BLaER1 treated with 17β-estradiol and CSF1 and Interleukin-3, amounts not matched to agents 10 nM and 100 nM (cell line): ENCODE results near the gene NRGN.
A peak's percentile ranks its signal among the peaks of the same experiment; 100 is the strongest.

ENCODE experiments used
- H3K27ac ChIP-seq, 11 experiments: shearing (Covaris generic); formaldehyde crosslinking; 2 replicates each; pipeline ENCODE4 v1.8.1; 2022
- H3K27me3 ChIP-seq, 11 experiments: shearing (Covaris generic); formaldehyde crosslinking; 2 replicates each; pipeline ENCODE4 v1.8.1; 2022
- H3K36me3 ChIP-seq, 11 experiments: shearing (Covaris generic); formaldehyde crosslinking; 2 replicates each; pipeline ENCODE4 v1.8.1; 2022
- H3K4me1 ChIP-seq, 10 experiments: shearing (Covaris generic); formaldehyde crosslinking; 2 replicates each; pipeline ENCODE4 v1.8.1; 2022
- H3K4me2 ChIP-seq, 11 experiments: shearing (Covaris generic); formaldehyde crosslinking; 2 replicates each; pipeline ENCODE4 v1.8.1; 2022
- H3K4me3 ChIP-seq, 10 experiments: shearing (Covaris generic); formaldehyde crosslinking; 2 replicates each; pipeline ENCODE4 v1.8.1; 2022
- H3K9ac ChIP-seq, 11 experiments: shearing (Covaris generic); formaldehyde crosslinking; 2 replicates each; pipeline ENCODE4 v1.8.1; 2022
- H3K9me3 ChIP-seq, 11 experiments: shearing (Covaris generic); formaldehyde crosslinking; replicated peaks in 1 of 11; 2 replicates each; pipeline ENCODE4 v1.8.1; 2022
- H4K20me1 ChIP-seq, 11 experiments: shearing (Covaris generic); formaldehyde crosslinking; 2 replicates each; pipeline ENCODE4 v1.8.1; 2022
- Cebpa-rat ChIP-seq, 11 experiments: shearing (Covaris generic); IDR thresholded peaks; 2 replicates each; pipeline ENCODE4 v1.8.1; 2022

Gene NRGN

DNA sequence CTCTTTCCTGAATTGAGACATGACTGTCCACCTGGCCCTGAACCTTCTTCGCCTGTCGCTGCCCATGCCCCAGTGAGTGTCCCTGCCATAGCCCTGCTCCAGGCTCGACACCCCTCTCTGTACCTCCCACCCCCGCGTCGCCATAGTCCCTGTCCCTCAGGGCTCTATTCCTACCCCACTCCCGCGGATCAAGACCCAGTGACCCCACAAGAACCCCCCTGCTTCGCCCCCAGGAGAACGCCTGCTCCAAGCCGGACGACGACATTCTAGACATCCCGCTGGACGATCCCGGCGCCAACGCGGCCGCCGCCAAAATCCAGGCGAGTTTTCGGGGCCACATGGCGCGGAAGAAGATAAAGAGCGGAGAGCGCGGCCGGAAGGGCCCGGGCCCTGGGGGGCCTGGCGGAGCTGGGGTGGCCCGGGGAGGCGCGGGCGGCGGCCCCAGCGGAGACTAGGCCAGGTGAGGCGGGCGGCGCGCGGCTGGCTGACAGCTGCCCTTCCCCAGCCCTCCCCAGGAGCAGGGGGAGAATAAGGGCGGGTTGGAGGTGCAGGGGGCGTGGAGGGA lies 5.6 kb downstream of the NRGN start:
- H3K4me1 ChIP-seq, result peaks cover 43 to 86% (median 62%) of the 10 kb centered on the region in 10 experiments
- H3K36me3 ChIP-seq, result peaks cover 0 to 6% (median 0%) of the 10 kb centered on the region in 11 experiments; a peak in 2 of 22 replicates
- no peaks in the 10 kb centered on the region for H3K9me3 ChIP-seq
- H3K9ac ChIP-seq, result peak overlapping the region in 2 of 11 experiments; percentile 70 to 75; a peak in 4 of 22 replicates
- TF ChIP-seq Cebpa-rat (IDR thresholded peaks at IDR 0.05), result no peak
- H3K4me2 ChIP-seq, result peak overlapping the region; percentile 88 to 99 (median 97)
- H3K27me3 ChIP-seq, result no peaks in the 10 kb centered on the region; a peak in 1 of 22 replicates
- peaks cover 0 to 50% (median 15%) of the 10 kb centered on the region in 11 experiments; a peak in 10 of 22 replicates for H4K20me1 ChIP-seq
- no peak overlapping the region for H3K27ac ChIP-seq
- peak overlapping the region in 7 of 10 experiments; percentile 58 to 73 (median 66); a peak in 9 of 20 replicates for H3K4me3 ChIP-seq

DNA sequence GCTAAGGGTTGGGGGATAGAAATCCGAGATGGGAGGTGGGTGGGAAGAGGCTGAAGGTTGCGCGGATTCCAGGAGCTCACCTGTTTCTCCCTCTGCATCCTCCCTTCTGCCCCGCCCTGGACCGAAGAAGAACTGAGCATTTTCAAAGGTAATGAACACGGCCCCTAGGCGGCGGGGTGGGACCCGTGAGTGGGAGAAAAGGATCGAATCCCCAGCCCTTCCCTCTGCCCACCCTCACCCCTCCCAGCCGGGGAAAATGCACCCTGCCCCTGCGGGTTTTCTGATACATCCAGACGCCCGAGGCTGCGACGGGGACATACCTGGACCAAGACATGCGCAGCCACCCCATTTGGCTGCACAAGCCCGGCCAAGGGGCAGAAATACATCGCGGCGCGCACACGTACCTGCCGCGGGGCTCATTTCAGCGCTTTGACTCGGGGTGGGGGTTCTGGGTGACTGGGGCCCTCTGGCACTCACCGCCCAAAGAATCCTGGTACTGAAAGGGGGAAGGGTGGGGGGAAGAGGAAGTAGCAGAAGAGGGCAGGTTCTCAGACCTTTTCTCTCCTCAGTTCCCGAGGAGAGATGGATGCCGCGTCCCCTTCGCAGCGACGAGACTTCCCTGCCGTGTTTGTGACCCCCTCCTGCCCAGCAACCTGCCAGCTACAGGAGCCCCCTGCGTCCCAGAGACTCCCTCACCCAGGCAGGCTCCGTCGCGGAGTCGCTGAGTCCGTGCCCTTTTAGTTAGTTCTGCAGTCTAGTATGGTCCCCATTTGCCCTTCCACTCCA lies 6.3 kb downstream of the NRGN start:
- peak overlapping the region; percentile 7 to 61 (median 51); a peak in 18 of 22 replicates for H3K27ac ChIP-seq
- H3K27me3 ChIP-seq, result no peaks in the 10 kb centered on the region; a peak in 1 of 22 replicates
- no peak for TF ChIP-seq Cebpa-rat (IDR thresholded peaks at IDR 0.05)
- H3K4me1 ChIP-seq, result peaks cover 37 to 83% (median 58%) of the 10 kb centered on the region in 10 experiments
- peak overlapping the region; percentile 53 to 76 (median 71); a peak in 21 of 22 replicates for H3K9ac ChIP-seq
- peaks cover 0 to 6% (median 0%) of the 10 kb centered on the region in 11 experiments; a peak in 2 of 22 replicates for H3K36me3 ChIP-seq
- H3K9me3 ChIP-seq, result no peaks in the 10 kb centered on the region
- peak overlapping the region; percentile 88 to 99 (median 97) for H3K4me2 ChIP-seq
- peak overlapping the region; percentile 58 to 73 (median 65) for H3K4me3 ChIP-seq
- H4K20me1 ChIP-seq, result peaks cover 0 to 47% (median 11%) of the 10 kb centered on the region in 11 experiments; a peak in 10 of 22 replicates

DNA sequence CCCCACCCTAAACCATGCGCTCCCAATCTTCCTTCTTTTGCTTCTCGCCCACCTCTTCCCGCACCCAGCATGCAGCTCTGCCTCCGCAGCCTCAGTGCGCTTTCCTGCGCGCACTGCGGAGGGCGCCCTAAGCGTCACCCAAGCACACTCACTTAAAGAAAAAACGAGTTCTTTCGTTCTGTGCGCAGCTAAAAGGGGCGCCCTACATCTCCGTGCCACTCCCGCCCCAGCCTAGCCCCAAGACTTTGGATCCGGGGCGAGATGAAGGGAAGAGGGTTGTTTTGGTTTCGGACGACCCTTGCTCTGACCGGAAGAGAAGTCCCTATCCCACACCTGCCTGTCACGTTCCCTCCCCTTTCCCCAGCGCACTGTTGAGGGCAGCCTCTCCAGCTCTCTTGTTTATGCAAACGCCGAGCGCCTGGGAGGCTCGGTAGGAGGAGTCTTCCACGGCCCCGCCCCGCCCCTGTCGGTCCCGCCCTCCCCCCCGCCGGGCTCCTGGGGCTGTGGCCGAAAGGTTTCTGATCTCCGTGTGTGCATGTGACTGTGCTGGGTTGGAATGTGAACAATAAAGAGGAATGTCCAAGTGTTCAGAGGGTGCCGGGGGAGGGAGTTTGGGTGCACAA lies 7.0 kb downstream of the NRGN start:
- Histone ChIP-seq H3K4me3 (peak overlapping the region; percentile 58 to 73 (median 65)), H4K20me1 (peaks cover 0 to 42% (median 5%) of the 10 kb centered on the region in 11 experiments; a peak in 9 of 22 replicates), H3K27me3 (no peaks in the 10 kb centered on the region; a peak in 1 of 22 replicates), H3K4me1 (peaks cover 30 to 76% (median 53%) of the 10 kb centered on the region in 10 experiments), H3K9ac (peak overlapping the region; percentile 53 to 76 (median 71); a peak in 21 of 22 replicates), H3K27ac (peak overlapping the region in 10 of 11 experiments; percentile 7 to 61 (median 52); a peak in 16 of 22 replicates), H3K36me3 (peaks cover 0 to 6% (median 0%) of the 10 kb centered on the region in 11 experiments; a peak in 2 of 22 replicates), H3K9me3 (no peaks in the 10 kb centered on the region), H3K4me2 (peak overlapping the region; percentile 88 to 99 (median 97))
- no peak for TF ChIP-seq Cebpa-rat (IDR thresholded peaks at IDR 0.05)

DNA sequence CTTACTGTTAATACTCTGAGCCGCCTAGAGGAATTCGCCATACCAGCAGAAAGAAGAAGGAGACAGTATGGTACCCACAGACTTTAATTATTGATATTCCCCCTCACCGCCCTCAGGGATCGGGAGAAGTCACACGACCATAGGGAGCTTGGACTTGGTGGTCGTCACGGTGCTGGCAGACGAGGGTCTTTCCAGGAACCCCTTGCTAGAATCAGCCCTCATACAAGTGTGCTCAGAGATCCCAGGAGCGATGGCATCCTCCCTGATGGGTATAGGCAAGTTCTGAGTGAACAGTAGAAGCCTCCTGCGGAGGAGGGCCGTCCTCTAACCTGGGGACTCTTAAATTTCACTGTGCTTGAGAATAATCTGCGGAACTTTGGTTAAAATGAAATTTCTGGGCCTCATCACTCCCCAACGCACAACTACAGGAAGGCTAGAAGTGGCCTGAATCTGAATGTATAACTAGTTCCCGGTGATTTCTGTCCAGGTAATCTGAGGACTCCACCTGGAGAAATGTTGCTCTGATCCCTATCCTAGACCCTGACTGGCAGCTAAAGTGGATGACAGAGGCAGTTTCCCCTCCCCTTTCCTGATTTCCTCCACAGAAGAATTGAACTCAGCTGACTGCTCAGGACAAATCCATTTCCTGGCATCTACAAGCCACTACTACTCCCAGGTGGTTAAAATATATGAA lies 7.8 kb downstream of the NRGN start:
- Histone ChIP-seq H3K4me3 (no peak overlapping the region), H3K9ac (no peak overlapping the region), H3K9me3 (no peaks in the 10 kb centered on the region), H3K36me3 (peaks cover 0 to 6% (median 0%) of the 10 kb centered on the region in 11 experiments; a peak in 2 of 22 replicates), H3K27me3 (no peaks in the 10 kb centered on the region; a peak in 1 of 22 replicates), H3K4me2 (peak overlapping the region; percentile 29 to 99 (median 96); a peak in 17 of 22 replicates), H3K4me1 (peaks cover 29 to 76% (median 54%) of the 10 kb centered on the region in 10 experiments), H4K20me1 (peaks cover 0 to 33% (median 0%) of the 10 kb centered on the region in 11 experiments; a peak in 6 of 22 replicates), H3K27ac (no peak overlapping the region)
- TF ChIP-seq Cebpa-rat (IDR thresholded peaks at IDR 0.05), result no peak

DNA sequence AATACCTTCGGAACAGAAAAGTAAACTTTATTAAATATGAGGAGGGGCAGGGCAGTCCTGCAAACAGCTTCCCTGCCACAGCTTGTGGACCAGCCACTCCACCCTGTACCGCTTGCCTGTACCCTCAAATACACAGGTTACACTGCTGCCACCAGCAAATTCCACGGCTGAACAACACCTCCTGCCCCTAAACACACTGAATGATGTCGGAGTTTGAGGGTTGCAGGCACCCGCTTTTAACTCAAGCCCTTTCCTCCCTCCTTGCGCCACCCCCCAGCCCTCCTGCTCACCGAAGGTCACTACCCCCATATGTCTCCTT lies 8.3 kb downstream of the NRGN start:
- peaks cover 0 to 6% (median 0%) of the 10 kb centered on the region in 11 experiments; a peak in 5 of 22 replicates for H3K36me3 ChIP-seq
- H3K27me3 ChIP-seq, result no peaks in the 10 kb centered on the region; a peak in 1 of 22 replicates
- H3K9me3 ChIP-seq, result no peaks in the 10 kb centered on the region
- no peak overlapping the region for H3K4me3 ChIP-seq
- no peak overlapping the region for H3K27ac ChIP-seq
- H3K4me2 ChIP-seq, result peak overlapping the region in 9 of 11 experiments; percentile 0 to 99 (median 43); a peak in 10 of 22 replicates
- H4K20me1 ChIP-seq, result peaks cover 0 to 28% (median 0%) of the 10 kb centered on the region in 11 experiments; a peak in 6 of 22 replicates
- peaks cover 34 to 76% (median 57%) of the 10 kb centered on the region in 10 experiments for H3K4me1 ChIP-seq
- no peak overlapping the region for H3K9ac ChIP-seq
- TF ChIP-seq Cebpa-rat (IDR thresholded peaks at IDR 0.05), result no peak

DNA sequence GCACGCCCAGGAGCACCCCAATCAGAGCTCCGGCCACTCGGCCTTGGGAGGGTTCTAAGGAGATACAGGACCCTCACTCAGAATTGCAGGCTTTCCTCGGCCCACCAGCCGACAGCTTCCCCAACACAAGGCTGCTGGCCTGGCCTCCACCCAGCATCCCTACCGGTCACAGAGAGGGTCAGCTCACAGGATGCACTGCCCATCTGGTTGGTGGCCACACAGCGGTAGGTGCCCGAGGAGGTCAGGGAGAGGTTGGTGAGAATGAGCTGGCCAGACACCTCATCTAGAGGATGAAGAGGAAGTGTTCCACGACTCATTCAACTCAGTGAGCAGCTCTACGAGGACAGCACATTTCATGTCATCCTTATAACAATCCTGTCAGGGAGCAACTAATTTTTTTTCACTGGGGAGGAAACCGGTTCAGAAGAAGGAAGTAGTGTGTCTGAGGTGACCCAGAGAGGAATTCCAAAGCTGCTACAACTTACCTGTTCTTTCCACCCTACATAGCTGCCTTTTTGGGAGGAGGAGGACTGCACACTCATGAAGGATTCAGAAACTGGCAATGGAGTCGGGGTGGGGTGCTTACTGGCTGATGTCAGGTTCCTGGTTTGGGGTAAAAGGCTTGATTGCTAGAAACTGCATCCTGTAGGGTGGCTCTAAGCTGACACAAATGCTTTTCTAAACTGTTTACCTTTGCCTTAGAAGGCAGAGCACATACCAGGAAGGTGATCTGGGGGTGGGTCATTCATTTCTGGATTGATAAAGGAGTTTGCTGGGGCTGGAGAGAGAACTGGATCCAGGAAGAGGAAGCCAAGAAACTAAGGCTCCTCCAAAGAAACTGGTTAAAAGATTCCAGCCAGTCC lies 9.0 kb downstream of the NRGN start:
- no peak overlapping the region for H3K4me3 ChIP-seq
- TF ChIP-seq Cebpa-rat (IDR thresholded peaks at IDR 0.05), result no peak
- H3K4me2 ChIP-seq, result peak overlapping the region in 10 of 11 experiments; percentile 0 to 99 (median 37); a peak in 13 of 22 replicates
- H3K9ac ChIP-seq, result no peak overlapping the region
- H3K4me1 ChIP-seq, result peaks cover 40 to 81% (median 62%) of the 10 kb centered on the region in 10 experiments
- no peaks in the 10 kb centered on the region; a peak in 1 of 22 replicates for H3K27me3 ChIP-seq
- H3K9me3 ChIP-seq, result no peaks in the 10 kb centered on the region
- peaks cover 0 to 22% (median 0%) of the 10 kb centered on the region in 11 experiments; a peak in 3 of 22 replicates for H4K20me1 ChIP-seq
- H3K27ac ChIP-seq, result no peak overlapping the region
- H3K36me3 ChIP-seq, result peaks cover 0 to 9% (median 0%) of the 10 kb centered on the region in 11 experiments; a peak in 5 of 22 replicates

DNA sequence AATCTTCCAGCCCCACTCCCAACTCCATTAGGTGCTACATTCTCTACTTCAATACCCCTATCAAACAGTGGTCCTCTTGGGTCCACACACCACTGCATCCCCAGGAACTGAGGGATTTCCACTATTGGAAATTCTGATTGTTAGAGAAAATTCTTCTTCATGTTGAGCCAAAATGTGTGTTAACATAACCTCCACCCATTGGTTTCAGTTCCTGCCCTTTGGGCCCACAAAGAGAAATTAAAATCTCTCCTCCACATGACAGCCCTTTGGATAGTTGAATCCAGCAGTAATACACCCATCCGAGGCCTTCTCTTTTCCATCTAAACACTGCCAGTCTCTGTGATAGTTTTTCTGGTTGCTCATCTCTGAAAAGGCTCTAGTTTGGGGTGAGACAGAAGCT lies 10.2 kb downstream of the NRGN start:
- Histone ChIP-seq H3K4me2 (peak overlapping the region in 7 of 11 experiments; percentile 8 to 99 (median 63); a peak in 11 of 22 replicates), H3K4me1 (peaks cover 40 to 87% (median 63%) of the 10 kb centered on the region in 10 experiments), H3K9ac (no peak overlapping the region)

More for the DNA sequence above, 10.2 kb downstream of the NRGN start:
- no peak for TF ChIP-seq Cebpa-rat (IDR thresholded peaks at IDR 0.05)
- Histone ChIP-seq H3K27me3 (no peaks in the 10 kb centered on the region; a peak in 1 of 22 replicates), H4K20me1 (peaks cover 0 to 15% (median 0%) of the 10 kb centered on the region in 11 experiments; a peak in 3 of 22 replicates), H3K27ac (no peak overlapping the region), H3K36me3 (peaks cover 0 to 19% (median 0%) of the 10 kb centered on the region in 11 experiments; a peak in 4 of 22 replicates), H3K4me3 (no peak overlapping the region), H3K9me3 (no peaks in the 10 kb centered on the region)
